Islet of Langerhans (tissue), 1 donor: ENCODE measurements around the gene AHR.
"Not testable (repeated sequence)": the region's sequence is repeated elsewhere in the genome, so short reads cannot be mapped to it uniquely, and the experiment has no call there.

ENCODE experiments used
- FAIRE-seq: peaks from one replicate; lab custom pipeline; 2011; peaks lifted over from hg19 to GRCh38; lab: Jason Lieb, UNC

AHR gene

DNA sequence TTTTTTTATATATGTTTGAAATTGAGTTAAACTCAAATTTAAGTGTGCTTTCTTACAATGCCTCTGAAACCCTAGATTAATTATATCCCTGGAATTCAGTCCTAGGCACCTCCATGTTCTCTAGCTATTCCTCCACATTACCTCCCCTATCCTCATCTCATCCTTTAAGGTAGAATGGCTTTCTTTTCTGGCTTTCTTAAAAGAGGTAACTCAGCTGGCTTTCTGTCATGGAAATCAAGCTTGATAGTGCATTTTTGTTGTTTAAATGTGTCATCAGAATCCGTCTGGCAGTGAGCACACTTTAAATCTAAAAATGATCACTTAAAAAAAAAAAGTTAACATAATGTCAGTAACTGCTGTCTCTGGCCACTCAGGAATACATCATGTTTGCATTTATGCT is 42.2 kb downstream of the AHR start:
- peak; percentile 41 for FAIRE-seq

GRCh38 chr7:17342756-17343155 is 44.3 kb downstream of the AHR start:
- FAIRE-seq: no peak

DNA sequence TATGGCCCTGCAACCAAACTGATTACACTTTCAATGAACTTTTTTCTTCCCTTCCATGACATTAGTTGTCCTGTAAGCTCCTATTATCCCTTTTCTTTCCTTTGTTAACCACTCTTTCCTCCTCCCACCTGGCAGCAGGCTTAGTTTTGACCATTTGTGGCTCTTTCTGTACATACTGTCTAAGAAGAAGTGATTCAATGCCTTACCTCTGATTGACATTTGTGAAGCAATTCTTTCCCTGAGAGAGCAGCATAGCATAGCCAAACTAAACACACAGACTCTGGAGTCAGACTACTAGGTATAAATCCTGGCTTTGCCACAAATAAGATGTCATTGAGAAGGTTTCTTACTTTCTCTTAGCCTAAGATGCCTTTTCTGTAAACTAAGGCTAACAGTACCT is 48.9 kb downstream of the AHR start:
- no peak for FAIRE-seq

GRCh38 chr7:17348932-17349331 is 50.5 kb downstream of the AHR start:
- not testable (repeated sequence) for FAIRE-seq

DNA sequence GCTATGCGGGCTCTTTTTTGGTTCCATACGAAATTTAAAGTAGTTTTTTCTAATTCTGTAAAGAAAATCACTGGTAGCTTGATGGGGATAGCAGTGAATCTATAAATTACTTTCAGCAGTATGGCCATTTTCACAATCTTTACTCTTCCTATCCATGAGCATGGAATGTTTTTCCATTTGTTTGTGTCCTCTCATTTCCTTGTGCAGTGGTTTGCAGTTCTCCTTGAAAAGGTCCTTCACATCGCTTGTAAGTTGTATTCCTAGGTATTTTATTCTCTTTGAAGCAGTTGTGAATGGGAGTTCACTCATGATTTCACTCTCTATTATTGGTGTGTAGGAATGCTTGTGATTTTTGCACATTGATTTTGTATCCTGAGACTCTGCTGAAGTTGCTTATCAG is 51.9 kb downstream of the AHR start:
- not testable (repeated sequence) for FAIRE-seq

DNA sequence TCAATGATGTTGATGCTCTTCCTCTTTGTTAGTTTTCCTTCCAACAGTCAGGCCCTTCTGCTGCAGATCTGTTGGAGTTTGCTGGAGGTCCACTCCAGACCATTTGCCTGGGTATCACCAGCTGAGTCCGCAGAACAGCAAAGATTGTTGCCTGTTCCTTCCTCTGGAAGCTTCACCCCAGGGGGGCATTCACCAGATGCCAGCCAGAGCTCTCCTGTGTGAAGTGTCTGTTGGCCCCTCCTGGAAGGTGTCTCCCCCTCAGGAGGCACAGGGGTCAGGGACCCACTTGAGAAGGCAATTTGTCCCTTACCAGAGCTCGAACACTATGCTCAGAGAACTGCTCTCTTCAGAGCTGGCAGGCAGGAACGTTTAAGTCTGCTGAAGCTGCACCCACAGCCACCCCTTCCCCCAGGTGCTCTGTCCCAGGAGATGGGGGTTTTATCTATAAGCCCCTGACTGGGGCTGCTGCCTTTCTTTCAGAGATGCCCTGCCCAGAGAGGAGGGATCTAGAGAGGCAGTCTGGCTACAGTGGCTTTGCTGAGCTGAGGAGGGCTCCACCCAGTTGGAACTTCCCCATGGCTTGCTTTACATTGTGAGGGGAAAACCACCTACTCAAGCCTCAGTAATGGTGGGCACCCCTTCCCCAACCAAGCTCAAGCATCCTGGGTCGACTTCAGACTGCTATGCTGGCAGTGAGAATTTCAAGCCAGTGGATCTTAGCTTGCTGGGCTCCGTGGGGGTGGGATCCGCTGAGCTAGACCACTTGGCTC is 55.4 kb downstream of the AHR start:
- not testable (repeated sequence) for FAIRE-seq

- FAIRE-seq: no peak
These were observed 56.0 kb downstream of the AHR start for GRCh38 chr7:17354473-17354872.

DNA sequence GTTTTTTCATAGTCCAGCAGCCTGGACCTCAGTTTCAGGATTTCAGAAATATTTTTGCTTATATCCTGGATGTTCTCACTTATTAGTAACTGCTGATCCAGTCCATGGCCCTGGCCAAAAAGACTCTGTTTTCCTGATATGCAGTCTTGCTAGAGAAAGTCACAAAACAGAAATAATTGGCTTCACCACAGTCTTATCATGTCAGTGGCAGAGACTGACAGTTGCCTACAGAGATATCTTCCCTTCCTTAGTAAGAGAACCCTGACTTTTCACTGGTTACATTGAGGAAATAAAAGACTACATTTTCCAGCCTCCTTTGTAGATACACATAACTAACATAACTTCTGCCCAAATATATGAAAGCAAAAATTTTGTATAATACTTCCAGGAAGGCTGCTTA is 56.6 kb downstream of the AHR start:
- no peak for FAIRE-seq

DNA sequence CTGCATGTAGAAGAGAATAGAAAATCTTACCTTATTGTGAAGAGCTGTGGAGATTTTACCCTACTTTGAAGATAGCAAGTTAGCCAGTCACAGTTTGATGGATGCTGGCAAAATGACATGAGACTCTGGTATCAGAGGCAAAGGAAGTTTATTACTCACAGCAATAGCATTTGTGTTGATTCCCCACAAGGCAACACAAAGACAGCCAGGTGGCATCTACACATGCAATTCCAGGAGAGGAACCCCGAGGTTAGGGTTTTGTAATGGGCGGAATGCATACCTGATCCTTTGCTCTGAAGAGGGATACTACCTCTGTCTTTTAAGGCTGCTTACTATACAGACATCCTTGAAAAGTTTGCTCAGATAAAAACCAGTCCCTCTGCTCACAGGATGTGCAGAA is 59.5 kb downstream of the AHR start:
- FAIRE-seq: no peak

GRCh38 chr7:17359610-17360009 is 61.2 kb downstream of the AHR start:
- FAIRE-seq: no peak

GRCh38 chr7:17362439-17363105 is 64.1 kb downstream of the AHR start:
- FAIRE-seq: no peak

GRCh38 chr7:17364671-17365070 is 66.2 kb downstream of the AHR start:
- no peak for FAIRE-seq

DNA sequence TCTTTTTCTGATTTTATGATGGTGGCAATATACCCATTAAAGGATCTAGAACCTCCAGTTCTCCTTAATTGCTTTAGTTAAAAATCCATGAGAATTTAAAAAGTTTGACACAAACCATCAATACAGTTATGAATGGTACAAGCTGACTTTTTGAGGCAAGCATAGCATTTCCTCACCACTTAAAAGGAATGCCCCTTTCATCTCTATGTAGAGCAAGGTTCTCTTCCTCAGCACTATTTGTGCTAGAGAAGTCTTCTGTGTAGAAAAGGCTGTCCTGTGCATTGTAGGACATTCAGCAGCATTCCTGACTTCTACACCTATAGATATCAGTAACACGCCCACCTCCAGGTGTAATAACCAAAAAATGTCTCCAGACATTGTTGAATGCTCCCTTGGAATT is 67.3 kb downstream of the AHR start:
- FAIRE-seq: no peak

DNA sequence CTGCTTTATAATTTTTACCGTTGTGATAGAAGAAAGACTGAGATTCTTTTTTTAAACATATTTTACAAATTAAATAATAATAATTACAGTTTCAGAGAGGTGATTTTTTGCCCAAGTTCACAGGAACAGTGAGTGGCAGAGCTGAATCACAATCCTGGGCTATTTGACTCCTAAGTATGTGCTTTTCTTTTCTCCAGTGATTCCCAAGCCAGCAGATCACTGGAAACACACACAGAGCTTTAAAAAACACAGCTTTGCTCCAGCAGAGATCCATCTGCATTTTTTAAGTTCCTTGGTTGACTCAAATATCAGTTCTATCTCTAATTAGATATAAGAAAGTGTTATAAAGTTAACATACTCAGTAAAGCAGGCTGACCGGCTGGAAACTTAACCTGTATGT is 69.0 kb downstream of the AHR start:
- FAIRE-seq: no peak

DNA sequence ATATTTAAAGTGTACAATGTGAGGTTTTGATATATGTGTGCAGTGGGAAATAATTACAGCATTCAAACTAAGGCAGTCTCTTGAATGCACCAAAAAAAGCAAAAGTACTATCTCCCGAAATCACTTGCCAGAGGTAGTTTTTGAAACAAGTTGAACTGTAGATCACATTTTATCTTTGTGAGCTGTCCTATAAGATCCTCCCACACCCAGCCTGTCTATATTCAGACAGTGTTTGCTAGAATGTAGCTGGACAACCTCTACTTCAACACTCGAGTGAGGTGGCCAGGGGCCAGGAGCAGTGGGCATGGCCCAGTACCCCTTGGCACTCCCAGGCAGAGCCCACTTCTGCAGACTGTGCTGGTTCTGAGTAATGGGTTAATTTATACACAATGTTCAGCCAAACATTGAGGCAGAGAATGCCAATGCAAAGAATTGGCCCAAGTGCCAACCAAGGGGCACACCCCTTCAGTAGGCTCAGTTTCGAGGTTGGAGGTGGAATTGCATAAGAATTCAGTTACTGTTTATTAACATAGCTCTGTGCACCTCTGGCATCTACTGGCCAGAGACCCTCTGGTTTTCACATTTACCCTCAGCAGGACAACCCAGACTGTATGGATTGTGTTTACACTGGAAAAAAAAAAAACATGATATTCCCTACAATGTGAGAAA is 70.5 kb downstream of the AHR start:
- no peak for FAIRE-seq

- FAIRE-seq: no peak
These were observed 71.4 kb downstream of the AHR start for GRCh38 chr7:17369691-17370426.

GRCh38 chr7:17370901-17371585 is 72.6 kb downstream of the AHR start:
- FAIRE-seq: no peak

- no peak for FAIRE-seq
These were observed 73.4 kb downstream of the AHR start for GRCh38 chr7:17371671-17372524.

GRCh38 chr7:17374157-17374556 is 75.7 kb downstream of the AHR start:
- FAIRE-seq: no peak

DNA sequence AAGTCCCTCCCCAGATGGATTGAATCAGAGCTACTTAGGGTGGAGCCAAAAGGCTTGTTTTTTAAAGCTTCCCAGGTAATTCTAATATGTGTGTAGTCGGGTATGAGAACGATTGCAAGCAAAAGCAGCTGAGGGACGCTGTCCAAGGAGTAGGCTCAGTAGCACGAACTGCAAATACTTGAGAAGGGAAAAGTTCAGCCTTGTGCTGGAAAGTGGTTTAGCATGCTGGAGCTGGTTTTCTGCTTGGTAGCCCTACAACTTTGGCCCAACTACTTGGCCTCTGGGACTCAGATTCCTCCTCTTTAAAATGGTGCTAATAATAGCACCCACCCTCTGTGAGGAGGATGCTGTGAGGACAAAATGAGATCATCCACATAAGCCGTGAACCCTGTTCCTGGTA is 76.2 kb downstream of the AHR start:
- no peak for FAIRE-seq

GRCh38 chr7:17376595-17376994 is 78.1 kb downstream of the AHR start:
- no peak for FAIRE-seq
